ENCODE measurements around the gene ASB2. TPM values are rescaled to one million over a fixed set of nuclear protein-coding genes. Genes with fewer than 3 reads are reported as not detected.

Gene ASB2
- total RNA-seq, 1 experiment from 2014 or later, result 0.35 TPM

GRCh38 chr14:93959239-93960107, 16.9 kb downstream of the ASB2 start:
- Histone ChIP-seq H3K56ac (ENCODE audit: insufficient read length, low read depth, low read length) (no peak overlapping the region), H3K23me2 (ENCODE audit: insufficient read length, low read depth, low read length, poor library complexity, severe bottlenecking) (no peaks in the 10 kb centered on the region), H3K14ac (ENCODE audit: insufficient read depth, low read length) (no peak overlapping the region), H2AFZ (ENCODE audit: low read length) (no peak overlapping the region), H3K9ac (ENCODE audit: extremely low read depth, insufficient read length, low read length) (no peak overlapping the region), H2BK12ac (ENCODE audit: insufficient read length, low read depth, low read length) (no peak overlapping the region), H2BK20ac (ENCODE audit: low read depth, low read length, poor library complexity, severe bottlenecking) (no peak overlapping the region), H3K4me1 (ENCODE audit: insufficient read depth, low read length) (no peaks in the 10 kb centered on the region), H3K4ac (ENCODE audit: low read depth, low read length) (no peak overlapping the region), H3K18ac (ENCODE audit: insufficient read length, low read depth, low read length) (peak overlapping the region; percentile 6), H3K27ac (ENCODE audit: insufficient read length, low read depth, low read length) (no peak overlapping the region), H3K79me2 (ENCODE audit: insufficient read depth, low read length) (no peaks in the 10 kb centered on the region), H2AK5ac (ENCODE audit: insufficient read length, low read length) (no peak overlapping the region), H3K79me1 (ENCODE audit: insufficient read depth, low read depth, low read length, poor library complexity, severe bottlenecking) (no peaks in the 10 kb centered on the region), H3K9me3 (ENCODE audit: control insufficient read depth, low read depth, low read length) (no peaks in the 10 kb centered on the region), H2BK120ac (ENCODE audit: low read depth, low read length, poor library complexity, severe bottlenecking) (no peak overlapping the region), H2BK15ac (ENCODE audit: low read depth, low read length) (no peak overlapping the region), H4K5ac (ENCODE audit: insufficient read length, low read depth, low read length) (no peak overlapping the region), H4K8ac (replicated peaks; ENCODE audit: insufficient read length, low read depth, low read length) (no peak overlapping the region), H4K91ac (ENCODE audit: insufficient read length, low read depth, low read length) (no peak overlapping the region), H3T11ph (ENCODE audit: low read length) (no peak overlapping the region), H4K20me1 (ENCODE audit: control insufficient read depth, insufficient read depth, insufficient read length) (no peaks in the 10 kb centered on the region), H2BK5ac (ENCODE audit: insufficient read length, low read length) (no peak overlapping the region), H3K23ac (ENCODE audit: insufficient read length, low read depth, low read length) (no peak overlapping the region), H3K27me3 (ENCODE audit: insufficient read depth, low read length) (no peaks in the 10 kb centered on the region), H3K4me2 (ENCODE audit: insufficient read depth, insufficient read length, low read length) (no peak overlapping the region)
- Mint-ChIP-seq H3K36me3 (ENCODE audit: insufficient read depth in 1 of 3, low read depth in 3 of 3) (no peaks in the 10 kb centered on the region), H3K4me3 (no peak overlapping the region; a peak in 2 of 5 replicates), H3K4me1 (peaks cover 24 to 29% of the 10 kb centered on the region in 2 experiments), H3K9me3 (no peaks in the 10 kb centered on the region), H3K27ac (peak overlapping the region in 1 of 3 experiments; percentile 91; a peak in 2 of 7 replicates), H3K27me3 (ENCODE audit: low read depth) (no peaks in the 10 kb centered on the region; the same call in 1 of the 2 replicates)
- no CpG with 5 or more reads among the region's 23 CpGs for WGBS (ENCODE audit: extremely low coverage, insufficient read length, low lambda C conversion rate)
- peak; percentile 83 for DNase-seq
- no peak for TF ChIP-seq CTCF (conservative IDR thresholded peaks at IDR 0.05)
